ENCODE measurements around the gene CGNL1.

DNA sequence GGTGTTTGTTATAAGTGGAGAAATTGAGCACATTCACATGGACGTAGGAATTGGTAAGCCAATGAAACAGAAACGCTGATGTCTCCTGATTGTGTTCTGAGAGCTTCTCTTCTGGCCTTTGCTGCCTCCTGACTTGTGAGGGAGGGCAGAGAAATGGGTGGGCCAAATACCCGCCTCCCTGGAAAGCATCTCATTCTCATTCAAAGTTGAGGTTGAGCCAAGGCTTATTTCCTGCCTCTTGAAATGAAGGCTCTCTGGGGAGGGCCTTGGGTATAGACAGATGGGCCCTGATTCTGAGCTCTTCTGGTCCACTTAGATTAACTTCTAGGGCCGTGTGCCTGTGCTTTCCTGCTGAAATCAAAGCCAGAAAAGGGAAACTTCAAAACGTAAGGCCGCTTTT is 158.0 kb downstream of the CGNL1 start:
- TF ChIP-seq, protein P1, sequence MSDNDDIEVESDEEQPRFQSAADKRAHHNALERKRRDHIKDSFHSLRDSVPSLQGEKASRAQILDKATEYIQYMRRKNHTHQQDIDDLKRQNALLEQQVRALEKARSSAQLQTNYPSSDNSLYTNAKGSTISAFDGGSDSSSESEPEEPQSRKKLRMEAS (IDR thresholded peaks at IDR 0.05), result no peak
- no peak for TF ChIP-seq TEAD4 (IDR thresholded peaks at IDR 0.05)
- TF ChIP-seq YY1 (IDR thresholded peaks at IDR 0.05; ENCODE audit: low read depth), result no peak
- TF ChIP-seq RAD21 (IDR thresholded peaks at IDR 0.05; ENCODE audit: low read depth), result no peak
- no peak for TF ChIP-seq FOXM1 (IDR thresholded peaks at IDR 0.05; ENCODE audit: borderline replicate concordance, low read depth)
- TF ChIP-seq CEBPB (IDR thresholded peaks at IDR 0.05), result no peak
- TF ChIP-seq NFIC (IDR thresholded peaks at IDR 0.05), result no peak
- no peak for TF ChIP-seq EP300 (IDR thresholded peaks at IDR 0.05; ENCODE audit: borderline replicate concordance)
- TF ChIP-seq, protein P2, sequence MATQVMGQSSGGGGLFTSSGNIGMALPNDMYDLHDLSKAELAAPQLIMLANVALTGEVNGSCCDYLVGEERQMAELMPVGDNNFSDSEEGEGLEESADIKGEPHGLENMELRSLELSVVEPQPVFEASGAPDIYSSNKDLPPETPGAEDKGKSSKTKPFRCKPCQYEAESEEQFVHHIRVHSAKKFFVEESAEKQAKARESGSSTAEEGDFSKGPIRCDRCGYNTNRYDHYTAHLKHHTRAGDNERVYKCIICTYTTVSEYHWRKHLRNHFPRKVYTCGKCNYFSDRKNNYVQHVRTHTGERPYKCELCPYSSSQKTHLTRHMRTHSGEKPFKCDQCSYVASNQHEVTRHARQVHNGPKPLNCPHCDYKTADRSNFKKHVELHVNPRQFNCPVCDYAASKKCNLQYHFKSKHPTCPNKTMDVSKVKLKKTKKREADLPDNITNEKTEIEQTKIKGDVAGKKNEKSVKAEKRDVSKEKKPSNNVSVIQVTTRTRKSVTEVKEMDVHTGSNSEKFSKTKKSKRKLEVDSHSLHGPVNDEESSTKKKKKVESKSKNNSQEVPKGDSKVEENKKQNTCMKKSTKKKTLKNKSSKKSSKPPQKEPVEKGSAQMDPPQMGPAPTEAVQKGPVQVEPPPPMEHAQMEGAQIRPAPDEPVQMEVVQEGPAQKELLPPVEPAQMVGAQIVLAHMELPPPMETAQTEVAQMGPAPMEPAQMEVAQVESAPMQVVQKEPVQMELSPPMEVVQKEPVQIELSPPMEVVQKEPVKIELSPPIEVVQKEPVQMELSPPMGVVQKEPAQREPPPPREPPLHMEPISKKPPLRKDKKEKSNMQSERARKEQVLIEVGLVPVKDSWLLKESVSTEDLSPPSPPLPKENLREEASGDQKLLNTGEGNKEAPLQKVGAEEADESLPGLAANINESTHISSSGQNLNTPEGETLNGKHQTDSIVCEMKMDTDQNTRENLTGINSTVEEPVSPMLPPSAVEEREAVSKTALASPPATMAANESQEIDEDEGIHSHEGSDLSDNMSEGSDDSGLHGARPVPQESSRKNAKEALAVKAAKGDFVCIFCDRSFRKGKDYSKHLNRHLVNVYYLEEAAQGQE (IDR thresholded peaks at IDR 0.05; ENCODE audit: low read depth), result no peak
- TF ChIP-seq CREB1 (IDR thresholded peaks at IDR 0.05; ENCODE audit: low read depth), result no peak
- TF ChIP-seq TAF1 (IDR thresholded peaks at IDR 0.05; ENCODE audit: low read depth), result no peak
